Body of pancreas (tissue), 4 donors: ENCODE measurements around the gene RBCK1. TPM values are rescaled to one million over a fixed set of nuclear protein-coding genes. Genes with fewer than 3 reads are reported as not detected.

Source experiments
- ATAC-seq: fragments of 150-250 bp; one replicate; pipeline ENCODE4 v1.9.1; 2016
- DNase-seq, 4 donors: peaks; one replicate each; pipeline ENCODE4 v3.0.0-alpha.2; 2019
- H3K27ac ChIP-seq, 4 donors: fragments of 200-600 bp; sonication (generic); 1 replicate in 3 of 4; 2 replicates in 1 of 4; pipeline versions ENCODE4 v1.5.1 to v1.6.1; 2016 to 2019; ENCODE audit warnings: mild to moderate bottlenecking in 1 of 4, mixed read lengths in 1 of 4, moderate library complexity in 1 of 4
- H3K27me3 ChIP-seq, 2 donors: fragments of 200-600 bp; sonication (generic); one replicate each; pipeline ENCODE4 v1.6.0; 2016; ENCODE audit warnings: mild to moderate bottlenecking in 1 of 2
- H3K36me3 ChIP-seq, 2 donors: fragments of 200-600 bp; sonication (generic); replicated peaks in 1 of 2; 2 replicates each; pipeline ENCODE4 v1.5.1; 2016; ENCODE audit warnings: low read depth in 2 of 2; ENCODE audit not compliant: insufficient read depth in 1 of 2
- H3K4me1 ChIP-seq: fragments of 200-600 bp; sonication (generic); one replicate; pipeline ENCODE4 v1.6.0; 2016
- H3K4me3 ChIP-seq, 2 donors: fragments of 200-600 bp; sonication (generic); 1 replicate in 1 of 2; 2 replicates in 1 of 2; pipeline ENCODE4 v1.5.1; 2016 to 2019
- H3K9me3 ChIP-seq, 3 donors: fragments of 200-600 bp; sonication (generic); 1 replicate in 2 of 3; 2 replicates in 1 of 3; pipeline ENCODE4 v1.5.1; 2016
- POLR2A ChIP-seq, 3 donors: fragments of 450-650 bp; IDR thresholded peaks; one replicate each; pipeline ENCODE4 v1.6.1; 2016; ENCODE audit warnings: antibody characterized with exemption in 3 of 3, mild to moderate bottlenecking in 2 of 3
- WGBS, 2 donors: methylation state at CpG; one replicate each; pipeline ENCODE4 v1.1.5; 2017; 5-methylcytosine and 5-hydroxymethylcytosine counted together
- intact Hi-C: fragments of 100-400 bp; cut with DNase I; formaldehyde crosslinking; loops from one replicate; pipeline ENCODE4 v1.15.1; 2023
- total RNA-seq, 2 donors: library from RNA; depleted of rRNA; stranded (reverse); fragments of >200 nt; gene quantifications; one replicate each; pipeline ENCODE4 v1.1.0, GENCODE V29; 2016
- TF ChIP-seq, protein P1 (sequence below), 7 experiments: fragments of 450-650 bp in 4 of 7; fragments of 200-600 bp in 3 of 7; sonication (generic) in 3 of 7; IDR thresholded peaks; one replicate each; pipeline ENCODE4 v1.5.1; 2016 to 2019; ENCODE audit warnings: antibody characterized with exemption in 7 of 7

The RBCK1 gene
- total RNA-seq, 2 donors from 2014 or later, result 36.1 to 95.9 TPM

DNA sequence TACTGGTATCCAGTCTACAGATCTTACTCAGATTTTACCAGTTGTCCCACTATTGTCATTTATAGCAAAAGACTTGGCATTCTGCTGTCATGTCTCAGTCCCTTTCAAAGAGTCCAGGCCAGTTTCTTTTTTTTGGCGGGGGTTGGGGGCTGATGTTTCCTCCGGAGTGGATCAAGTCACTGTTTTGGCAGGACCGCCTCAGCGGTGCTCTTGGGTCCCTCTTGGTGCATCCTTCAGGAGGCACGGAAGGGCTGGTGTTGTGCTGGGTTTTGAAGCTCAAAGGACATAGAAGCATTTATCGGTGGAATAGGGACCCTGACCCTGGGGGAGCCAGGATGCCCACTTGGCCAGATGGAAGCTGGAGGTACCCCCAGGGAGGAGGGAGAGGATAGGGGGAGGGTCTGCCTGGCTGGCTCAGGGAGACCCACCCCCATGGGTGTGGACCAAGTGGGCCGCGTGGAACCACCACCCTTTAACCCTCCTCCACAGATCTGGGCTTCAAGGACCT, 10.8 kb downstream of the RBCK1 start:
- Histone ChIP-seq H3K4me1 (peaks cover 7% of the 10 kb centered on the region), H3K36me3 (peaks cover 0 to 2% of the 10 kb centered on the region in 2 donors), H3K9me3 (no peaks in the 10 kb centered on the region), H3K27ac (no peak overlapping the region), H3K4me3 (no peak overlapping the region), H3K27me3 (no peaks in the 10 kb centered on the region)
- TF ChIP-seq, protein P1, sequence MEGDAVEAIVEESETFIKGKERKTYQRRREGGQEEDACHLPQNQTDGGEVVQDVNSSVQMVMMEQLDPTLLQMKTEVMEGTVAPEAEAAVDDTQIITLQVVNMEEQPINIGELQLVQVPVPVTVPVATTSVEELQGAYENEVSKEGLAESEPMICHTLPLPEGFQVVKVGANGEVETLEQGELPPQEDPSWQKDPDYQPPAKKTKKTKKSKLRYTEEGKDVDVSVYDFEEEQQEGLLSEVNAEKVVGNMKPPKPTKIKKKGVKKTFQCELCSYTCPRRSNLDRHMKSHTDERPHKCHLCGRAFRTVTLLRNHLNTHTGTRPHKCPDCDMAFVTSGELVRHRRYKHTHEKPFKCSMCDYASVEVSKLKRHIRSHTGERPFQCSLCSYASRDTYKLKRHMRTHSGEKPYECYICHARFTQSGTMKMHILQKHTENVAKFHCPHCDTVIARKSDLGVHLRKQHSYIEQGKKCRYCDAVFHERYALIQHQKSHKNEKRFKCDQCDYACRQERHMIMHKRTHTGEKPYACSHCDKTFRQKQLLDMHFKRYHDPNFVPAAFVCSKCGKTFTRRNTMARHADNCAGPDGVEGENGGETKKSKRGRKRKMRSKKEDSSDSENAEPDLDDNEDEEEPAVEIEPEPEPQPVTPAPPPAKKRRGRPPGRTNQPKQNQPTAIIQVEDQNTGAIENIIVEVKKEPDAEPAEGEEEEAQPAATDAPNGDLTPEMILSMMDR (IDR thresholded peaks at IDR 0.05), result no peak
- no peak for TF ChIP-seq POLR2A (IDR thresholded peaks at IDR 0.05)
- ATAC-seq (no peak), DNase-seq (no peak)
- intact Hi-C loops, result no loop called here
- WGBS, 2 donors, result 91 to 99% methylated on average over 4 to 8 of the region's 8 CpGs

DNA sequence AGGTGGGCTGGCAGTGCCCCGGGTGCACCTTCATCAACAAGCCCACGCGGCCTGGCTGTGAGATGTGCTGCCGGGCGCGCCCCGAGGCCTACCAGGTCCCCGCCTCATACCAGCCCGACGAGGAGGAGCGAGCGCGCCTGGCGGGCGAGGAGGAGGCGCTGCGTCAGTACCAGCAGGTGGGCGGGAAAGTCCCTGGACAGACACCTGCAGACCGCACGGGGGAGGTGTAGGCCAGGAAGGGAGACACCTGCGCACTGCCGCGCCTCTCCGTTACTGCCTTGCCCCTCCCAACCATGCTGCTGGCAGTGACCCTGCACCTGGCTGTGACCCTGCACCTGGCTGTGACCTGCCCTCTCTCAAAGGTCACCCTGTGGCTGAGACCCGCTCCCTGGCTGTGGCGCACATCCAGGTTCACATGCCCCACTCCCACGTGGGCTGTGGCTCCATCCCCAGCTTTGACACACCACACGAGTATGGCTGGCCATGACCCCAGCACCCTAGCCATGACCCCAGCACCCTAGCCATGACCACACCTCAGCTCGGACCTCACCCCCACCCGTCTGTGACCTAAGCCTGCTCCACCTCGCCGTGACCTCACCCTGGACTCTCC, 11.6 kb downstream of the RBCK1 start:
- Histone ChIP-seq H3K36me3 (peaks cover 0 to 2% of the 10 kb centered on the region in 2 donors), H3K4me3 (no peak overlapping the region), H3K27ac (no peak overlapping the region), H3K9me3 (no peaks in the 10 kb centered on the region), H3K27me3 (no peaks in the 10 kb centered on the region), H3K4me1 (peaks cover 7% of the 10 kb centered on the region)
- no peak for ATAC-seq
- DNase-seq, result peak in 2 of 4 donors; percentile 45 to 66
- intact Hi-C loops, result no loop called here
- 90 to 94% methylated on average over 11 to 32 of the region's 32 CpGs for WGBS, 2 donors
- TF ChIP-seq POLR2A (IDR thresholded peaks at IDR 0.05), result no peak
- TF ChIP-seq, protein P1 (IDR thresholded peaks at IDR 0.05), result peak in 1 of 7 experiments; percentile 42

DNA sequence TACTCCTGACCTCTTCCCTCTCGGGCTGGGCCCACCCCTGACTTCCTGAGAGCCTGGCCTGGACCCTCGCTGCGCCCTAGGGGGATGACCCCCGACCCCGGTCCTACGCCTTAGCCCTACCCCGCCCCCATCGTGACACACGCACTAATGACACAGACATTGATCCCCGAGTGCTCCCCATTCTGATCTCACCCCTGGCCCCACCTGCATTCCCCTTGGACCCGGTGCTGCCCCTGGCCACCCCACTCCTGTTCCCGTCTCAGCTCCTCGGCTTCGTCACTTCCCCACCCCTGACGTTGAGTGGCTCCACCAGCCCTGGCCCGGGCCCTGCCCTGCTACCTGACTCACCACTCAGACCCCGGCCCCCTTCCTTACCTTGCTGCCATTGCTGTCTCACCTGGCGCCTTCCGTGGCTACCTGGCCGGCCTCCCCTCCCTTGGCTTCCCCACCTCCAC, 12.1 kb downstream of the RBCK1 start:
- Histone ChIP-seq H3K4me1 (peaks cover 7% of the 10 kb centered on the region), H3K36me3 (peaks cover 0 to 2% of the 10 kb centered on the region in 2 donors), H3K27me3 (no peaks in the 10 kb centered on the region), H3K27ac (no peak overlapping the region), H3K4me3 (no peak overlapping the region), H3K9me3 (no peaks in the 10 kb centered on the region)
- DNase-seq, result no peak
- no peak for TF ChIP-seq POLR2A (IDR thresholded peaks at IDR 0.05)
- TF ChIP-seq, protein P1 (IDR thresholded peaks at IDR 0.05), result no peak
- intact Hi-C loops, result no loop called here
- 93% methylated on average over 20 of the region's 20 CpGs for WGBS, 2 donors
- no peak for ATAC-seq

DNA sequence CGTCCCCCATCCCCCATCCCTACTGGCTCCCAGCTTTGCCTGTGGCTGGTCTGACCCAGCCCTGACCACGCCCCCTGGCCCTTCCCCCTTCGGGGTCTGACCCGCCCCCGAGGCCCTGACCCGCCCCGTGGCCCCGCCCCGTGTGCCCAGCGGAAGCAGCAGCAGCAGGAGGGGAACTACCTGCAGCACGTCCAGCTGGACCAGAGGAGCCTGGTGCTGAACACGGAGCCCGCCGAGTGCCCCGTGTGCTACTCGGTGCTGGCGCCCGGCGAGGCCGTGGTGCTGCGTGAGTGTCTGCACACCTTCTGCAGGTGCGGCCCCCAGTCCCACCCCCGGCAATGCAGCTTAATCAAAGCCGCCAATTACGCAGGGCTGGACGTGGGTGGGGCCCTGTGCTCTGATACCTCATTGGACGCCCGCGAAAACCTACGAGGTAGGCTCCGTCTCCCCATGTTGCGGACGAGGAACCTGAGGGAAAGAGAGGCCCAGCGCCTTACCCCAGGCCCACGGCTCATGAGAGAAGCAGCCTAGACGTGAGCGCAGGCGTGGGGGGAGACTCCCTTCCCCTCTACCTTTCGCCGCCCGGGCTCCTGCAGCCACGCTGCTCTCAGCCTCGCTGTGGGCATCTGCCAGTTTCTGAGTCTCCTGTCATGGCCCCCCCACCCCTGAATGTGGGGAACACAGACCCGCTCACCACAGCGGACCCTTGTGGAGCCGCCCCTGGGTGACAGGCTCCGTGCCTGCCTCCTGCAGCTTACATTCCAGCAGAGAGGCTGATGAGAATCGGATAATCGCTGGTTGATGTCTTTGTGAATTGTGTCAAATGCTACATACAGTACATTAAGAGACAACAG, 12.8 kb downstream of the RBCK1 start:
- ATAC-seq (no peak), DNase-seq (no peak)
- Histone ChIP-seq H3K27ac (no peak overlapping the region), H3K9me3 (no peaks in the 10 kb centered on the region), H3K36me3 (peaks cover 0 to 2% of the 10 kb centered on the region in 2 donors), H3K4me3 (no peak overlapping the region), H3K27me3 (no peaks in the 10 kb centered on the region), H3K4me1 (peaks cover 7% of the 10 kb centered on the region)
- TF ChIP-seq, protein P1 (IDR thresholded peaks at IDR 0.05), result no peak
- no peak for TF ChIP-seq POLR2A (IDR thresholded peaks at IDR 0.05)
- intact Hi-C loops, result no loop called here
- WGBS, 2 donors, result 87 to 92% methylated on average over 28 to 46 of the region's 49 CpGs
